ENCODE data around the gene PKN3. TPM values are rescaled to one million over a fixed set of nuclear protein-coding genes. Genes with fewer than 3 reads are reported as not detected.

The PKN3 gene
- 3.7 and 4.2 TPM in 2 replicates for total RNA-seq
- 0.98 TPM for total RNA-seq (2013)
- polyA plus RNA-seq = 1.4 and 1.8 TPM in 2 replicates
- polyA minus RNA-seq = 2.7 and 5.2 TPM in 2 replicates

DNA sequence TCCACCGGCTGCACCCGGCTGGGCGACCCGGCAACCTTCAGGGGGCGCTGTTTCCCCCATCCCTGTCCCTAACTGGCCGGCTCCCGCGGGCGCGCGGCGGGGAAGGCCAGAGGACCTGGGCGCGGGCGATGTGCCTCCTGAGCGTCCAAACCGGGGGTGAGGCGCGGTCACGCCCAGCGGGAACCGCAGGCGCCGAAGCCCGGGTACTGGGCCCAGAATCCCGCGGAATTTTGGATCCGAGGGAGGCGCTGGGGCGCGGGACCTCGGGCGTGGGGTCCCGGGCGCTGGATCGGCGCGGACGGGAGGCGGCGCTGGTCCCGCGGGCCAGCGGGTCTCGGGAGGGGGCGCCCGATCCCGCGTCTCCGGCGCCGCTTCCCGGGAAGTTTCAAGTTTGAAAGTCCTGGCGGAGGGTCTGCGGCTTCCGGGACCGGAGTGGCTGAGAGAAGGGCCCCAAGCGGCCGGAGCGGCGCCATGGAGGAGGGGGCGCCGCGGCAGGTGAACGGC lies at the start of gene PKN3:
TSS of gene PKN3 (plus strand) at position 59 of the 504 bp plus-strand sequence. CDS start at position 472, 413 bp downstream.
- Histone ChIP-seq H3K27me3 (replicated peaks in 1 of 4; ENCODE audit: control extremely low read depth in 1 of 4, control insufficient read depth in 3 of 4, insufficient read depth in 4 of 4, low read length in 3 of 4) (no peaks in the 10 kb centered on the region), H4K20me1 (ENCODE audit: control insufficient read depth, insufficient read depth, low read length, poor library complexity, severe bottlenecking) (no peaks in the 10 kb centered on the region), H3K79me2 (ENCODE audit: control insufficient read depth, insufficient read depth, low read length) (no peaks in the 10 kb centered on the region), H3K36me3 (replicated peaks in 1 of 2; ENCODE audit: control extremely low read depth in 1 of 2, control insufficient read depth in 1 of 2, extremely low read depth in 1 of 2, insufficient read depth in 2 of 2, low read length in 1 of 2) (peaks cover 0 to under 1% of the 10 kb centered on the region in 2 experiments), H3K4me1 (ENCODE audit: control insufficient read depth in 2 of 2, insufficient read depth in 2 of 2, low read length in 2 of 2) (peaks cover 9 to 17% of the 10 kb centered on the region in 2 donors), H3K9ac (ENCODE audit: low read length) (peak within 1 kb of the TSS; percentile 77), H3K27ac (ENCODE audit: low read length in 2 of 2) (no peak within 1 kb of the TSS), H3K4me3 (ENCODE audit: control extremely low read depth in 1 of 5, extremely low read depth in 1 of 5, insufficient read depth in 1 of 5, low read depth in 2 of 5, low read length in 4 of 5) (peak within 1 kb of the TSS; percentile 11 to 83 (median 67)), H2AFZ (ENCODE audit: insufficient read depth, low read depth, low read length, poor library complexity, severe bottlenecking) (peak within 1 kb of the TSS; percentile 88), H3K9me3 (ENCODE audit: control extremely low read depth in 1 of 3, control insufficient read depth in 2 of 3, insufficient read depth in 1 of 3, low read length in 2 of 3) (no peaks in the 10 kb centered on the region), H3K4me2 (replicated peaks; ENCODE audit: low read depth, low read length, poor library complexity, severe bottlenecking) (peak within 1 kb of the TSS; percentile 98)
- no peaks in the 10 kb centered on the region for H3K9me3 Mint-ChIP-seq (ENCODE audit: insufficient read depth)
- peak within 1 kb of the TSS; percentile 76 for H3K27ac Mint-ChIP-seq
- no peaks in the 10 kb centered on the region for H3K27me3 Mint-ChIP-seq
- H3K4me1 Mint-ChIP-seq = peaks cover 10% of the 10 kb centered on the region
- ChIA-PET CTCF (interaction anchor here (0.6 to 1.4 kb wide), 17 partner anchors 8 to 246 kb away, joined by 3 to 13 read pairs (median 4); partner anchors contain the start of genes ENDOG and ZDHHC12), POLR2A (interaction anchor here (0.6 to 1.0 kb wide), 4 partner anchors 12 to 177 kb away, joined by 3 to 5 read pairs (median 3); partner anchors contain the start of gene ZDHHC12)
- DNase-seq (peak; percentile 89), ATAC-seq (ENCODE audit: low read depth) (peak; percentile 89)
- intact Hi-C loops (cut with micrococcal nuclease) = loop anchor here (1.0 to 5.0 kb wide), 3 partner anchors 18 to 226 kb away; partner anchors contain the start of gene DYNC2I2
- H3K4me3 Mint-ChIP-seq = peak within 1 kb of the TSS; percentile 91
- WGBS (ENCODE audit: insufficient coverage) = under 1% methylated on average over 65 of the region's 65 CpGs
- TF ChIP-seq EZH2 (IDR thresholded peaks at IDR 0.05; ENCODE audit: borderline replicate concordance, insufficient read depth, low read depth, low read length, poor library complexity, severe bottlenecking) = no peak
- peak; percentile 96 for TF ChIP-seq CTCF (IDR thresholded peaks at IDR 0.05)

DNA sequence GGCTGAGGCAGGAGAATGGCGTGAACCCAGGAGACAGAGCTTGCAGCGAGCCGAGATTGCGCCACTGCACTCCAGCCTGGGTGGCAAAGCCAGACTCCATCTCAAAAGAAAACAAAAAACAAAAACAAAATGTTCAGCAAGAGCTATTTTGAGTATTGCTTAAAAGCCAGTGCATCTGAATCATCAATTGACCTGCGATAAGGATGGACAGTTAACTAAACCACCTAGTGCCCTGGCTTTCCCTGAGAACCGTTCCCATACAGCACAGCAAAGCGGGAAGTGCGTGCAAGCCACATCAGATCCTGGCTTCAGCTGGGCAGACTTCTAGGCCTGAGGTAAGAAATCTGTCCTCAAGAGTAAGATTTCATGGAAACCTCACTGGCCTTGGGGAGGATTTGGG lies 48.4 kb upstream of the PKN3 start:
- POLR2A ChIA-PET = no interaction called here
- CTCF ChIA-PET = interaction anchor here (1.1 to 1.9 kb wide), 2 partner anchors 35 to 48 kb away, joined by 3 to 6 read pairs; partner anchors contain the start of genes PKN3 and SET
- Histone ChIP-seq H2AFZ (ENCODE audit: insufficient read depth, low read depth, low read length, poor library complexity, severe bottlenecking) (no peak overlapping the region), H3K79me2 (ENCODE audit: control insufficient read depth, insufficient read depth, low read length) (peaks cover 16% of the 10 kb centered on the region), H3K4me3 (ENCODE audit: control extremely low read depth in 1 of 5, extremely low read depth in 1 of 5, insufficient read depth in 1 of 5, low read depth in 2 of 5, low read length in 4 of 5) (no peak overlapping the region), H4K20me1 (ENCODE audit: control insufficient read depth, insufficient read depth, low read length, poor library complexity, severe bottlenecking) (no peaks in the 10 kb centered on the region), H3K36me3 (replicated peaks in 1 of 2; ENCODE audit: control extremely low read depth in 1 of 2, control insufficient read depth in 1 of 2, extremely low read depth in 1 of 2, insufficient read depth in 2 of 2, low read length in 1 of 2) (no peaks in the 10 kb centered on the region), H3K4me2 (replicated peaks; ENCODE audit: low read depth, low read length, poor library complexity, severe bottlenecking) (no peak overlapping the region), H3K9me3 (ENCODE audit: control extremely low read depth in 1 of 3, control insufficient read depth in 2 of 3, insufficient read depth in 1 of 3, low read length in 2 of 3) (no peaks in the 10 kb centered on the region), H3K27ac (ENCODE audit: low read length in 2 of 2) (no peak overlapping the region), H3K27me3 (replicated peaks in 1 of 4; ENCODE audit: control extremely low read depth in 1 of 4, control insufficient read depth in 3 of 4, insufficient read depth in 4 of 4, low read length in 3 of 4) (no peaks in the 10 kb centered on the region), H3K9ac (ENCODE audit: low read length) (no peak overlapping the region), H3K4me1 (ENCODE audit: control insufficient read depth in 2 of 2, insufficient read depth in 2 of 2, low read length in 2 of 2) (peaks cover 2 to 14% of the 10 kb centered on the region in 2 donors)
- Mint-ChIP-seq H3K9me3 (ENCODE audit: insufficient read depth) (no peaks in the 10 kb centered on the region), H3K4me3 (peak overlapping the region; percentile 9), H3K27ac (no peak overlapping the region), H3K27me3 (no peaks in the 10 kb centered on the region), H3K4me1 (peaks cover 13% of the 10 kb centered on the region)
- TF ChIP-seq CTCF (IDR thresholded peaks at IDR 0.05) = no peak
- TF ChIP-seq EZH2 (IDR thresholded peaks at IDR 0.05; ENCODE audit: borderline replicate concordance, insufficient read depth, low read depth, low read length, poor library complexity, severe bottlenecking) = no peak
- DNase-seq = no peak
- intact Hi-C loops (cut with micrococcal nuclease) = no loop called here
- 98% methylated on average over 7 of the region's 8 CpGs for WGBS (ENCODE audit: insufficient coverage)
- ATAC-seq (ENCODE audit: low read depth) = no peak
